Head of caudate nucleus (tissue), 42 donors: ENCODE data around the gene LSM4.

Experiments
- DNase-seq, 42 donors: peaks; one replicate each; pipeline versions ENCODE4 v3.0.0 to v3.0.0-alpha.2; 2020 to 2021; ENCODE audit warnings: mixed read lengths in 7 of 42
- intact Hi-C: fragments of 100-400 bp; cut with DNase I; formaldehyde crosslinking; loops from one replicate; pipeline ENCODE4 v1.15.0; 2022

Gene LSM4

DNA sequence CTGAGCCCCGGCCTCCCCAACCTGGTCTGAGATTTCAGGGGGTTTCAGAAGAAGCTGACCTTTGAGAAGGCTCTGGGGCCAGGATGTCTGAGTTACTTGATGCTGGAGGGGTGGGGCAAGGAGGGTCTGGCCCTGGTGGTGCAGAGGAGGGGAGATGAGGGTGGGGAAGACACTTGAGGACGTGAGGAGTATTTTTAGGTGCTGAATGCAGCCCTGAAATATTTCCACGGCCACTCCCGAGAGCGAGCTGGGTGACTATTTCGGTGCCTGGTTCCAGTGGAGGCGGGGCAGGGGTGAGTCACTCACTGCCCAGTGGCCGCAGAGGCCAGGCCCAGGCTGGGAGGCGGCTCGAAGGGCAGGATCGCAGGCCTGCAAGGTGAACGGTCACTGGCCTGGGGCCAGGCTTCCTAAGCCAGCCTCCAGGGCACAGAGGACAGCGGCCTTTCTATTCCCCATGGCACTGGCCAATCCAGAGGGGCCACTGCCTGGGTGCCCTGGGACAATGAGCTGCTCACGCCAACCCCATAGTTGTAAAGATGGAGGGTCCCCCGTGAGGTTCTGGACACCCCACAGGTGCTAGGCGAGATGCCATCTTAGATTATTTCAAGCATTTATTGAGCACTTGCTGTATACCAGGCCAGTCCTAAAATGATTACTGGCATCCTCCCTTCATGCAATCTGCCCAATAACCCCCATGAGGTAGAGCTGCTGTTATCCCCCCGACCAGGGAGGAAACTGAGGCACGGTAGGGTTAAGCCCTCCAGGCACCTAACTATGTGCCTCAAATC, 21.8 kb downstream of the LSM4 start:
- DNase-seq, result no peak

DNA sequence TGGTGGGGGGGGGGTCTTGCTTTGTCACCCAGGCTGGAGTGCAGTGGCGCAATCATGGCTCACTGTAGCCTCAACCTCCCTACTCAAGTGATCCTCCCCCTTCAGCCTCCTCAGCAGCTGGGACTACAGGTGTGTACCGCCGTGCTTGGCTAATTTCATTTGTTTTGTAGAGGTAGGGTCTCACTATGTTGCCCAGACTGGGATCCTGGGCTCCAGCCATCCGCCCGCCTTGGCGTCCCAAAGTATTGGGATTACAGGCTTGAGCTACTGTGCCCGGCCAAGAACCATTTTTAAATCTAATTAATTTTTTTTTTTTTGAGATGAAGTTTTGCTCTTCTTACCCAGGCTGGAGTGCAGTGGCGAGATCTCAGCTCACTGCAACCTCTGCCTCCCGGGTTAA, 23.2 kb downstream of the LSM4 start:
- DNase-seq, result no peak
- intact Hi-C loops, result no loop called here

More for the DNA sequence above, 21.8 kb downstream of the LSM4 start:
- intact Hi-C loops, result no loop called here

DNA sequence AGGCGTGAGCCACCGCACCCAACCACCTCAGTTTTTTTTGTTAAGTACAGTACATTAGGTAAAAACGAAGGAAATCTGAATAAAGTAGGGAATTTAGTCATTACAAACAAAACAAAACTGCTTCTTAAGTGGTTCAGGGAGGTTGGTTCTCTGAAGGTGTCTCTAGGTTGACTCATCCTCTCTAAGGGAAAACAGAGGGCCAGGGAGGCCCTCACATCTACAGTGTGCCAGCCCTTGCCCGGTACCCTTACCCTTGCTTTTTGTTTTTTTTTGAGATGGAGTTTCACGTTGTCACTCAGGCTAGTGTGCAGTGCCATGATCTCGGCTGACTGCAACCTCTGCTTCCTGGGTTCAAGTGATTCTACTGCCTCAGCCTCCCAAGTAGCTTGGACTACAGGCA, 24.3 kb downstream of the LSM4 start:
- intact Hi-C loops, result no loop called here
- DNase-seq, result no peak

DNA sequence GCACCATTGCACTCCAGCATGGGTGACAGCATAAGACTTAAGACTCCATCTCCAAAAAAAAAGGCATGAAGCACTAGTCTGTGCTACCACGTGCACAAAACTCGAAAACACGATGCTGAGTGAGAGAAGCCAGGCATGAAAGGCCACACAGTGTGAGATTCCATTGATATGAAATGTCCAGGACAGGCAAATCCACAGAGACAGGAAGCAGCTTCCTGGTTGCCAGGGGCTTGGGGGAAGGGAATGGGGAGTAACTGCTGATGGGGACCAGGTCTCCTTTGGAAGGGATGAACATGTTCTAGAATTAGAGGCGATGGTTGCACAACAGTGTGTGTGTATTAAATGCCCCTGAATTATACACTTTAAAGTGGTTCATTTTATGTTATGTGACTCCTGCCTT, 25.6 kb downstream of the LSM4 start:
- intact Hi-C loops, result no loop called here

GRCh38 chr19:18295034-18295451, 27.8 kb downstream of the LSM4 start:
- intact Hi-C loops, result no loop called here

More for the DNA sequence above, 25.6 kb downstream of the LSM4 start:
- no peak for DNase-seq

DNA sequence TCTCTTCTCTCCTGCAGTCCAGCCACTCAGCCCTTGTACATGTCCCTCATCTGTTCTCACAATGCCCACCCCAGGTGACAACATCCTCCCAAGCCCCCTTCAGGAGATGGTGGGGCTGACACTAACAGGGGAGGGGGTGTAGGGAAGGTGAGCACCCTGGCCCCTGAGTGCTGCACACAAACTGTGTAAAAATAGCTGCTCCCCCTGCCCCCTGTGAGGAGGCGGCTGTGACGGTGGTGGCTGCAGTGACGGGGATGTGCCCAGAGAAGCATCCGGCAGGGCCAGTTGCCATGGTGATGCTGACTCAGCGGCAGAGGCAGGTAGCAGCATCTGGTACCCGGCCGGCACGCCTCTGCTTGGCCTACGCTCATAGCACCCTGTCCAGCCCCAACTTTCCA, 28.4 kb downstream of the LSM4 start:
- peak; percentile 68 to 97 (median 87) for DNase-seq

More at GRCh38 chr19:18295034-18295451, 27.8 kb downstream of the LSM4 start:
- DNase-seq, result no peak

DNA sequence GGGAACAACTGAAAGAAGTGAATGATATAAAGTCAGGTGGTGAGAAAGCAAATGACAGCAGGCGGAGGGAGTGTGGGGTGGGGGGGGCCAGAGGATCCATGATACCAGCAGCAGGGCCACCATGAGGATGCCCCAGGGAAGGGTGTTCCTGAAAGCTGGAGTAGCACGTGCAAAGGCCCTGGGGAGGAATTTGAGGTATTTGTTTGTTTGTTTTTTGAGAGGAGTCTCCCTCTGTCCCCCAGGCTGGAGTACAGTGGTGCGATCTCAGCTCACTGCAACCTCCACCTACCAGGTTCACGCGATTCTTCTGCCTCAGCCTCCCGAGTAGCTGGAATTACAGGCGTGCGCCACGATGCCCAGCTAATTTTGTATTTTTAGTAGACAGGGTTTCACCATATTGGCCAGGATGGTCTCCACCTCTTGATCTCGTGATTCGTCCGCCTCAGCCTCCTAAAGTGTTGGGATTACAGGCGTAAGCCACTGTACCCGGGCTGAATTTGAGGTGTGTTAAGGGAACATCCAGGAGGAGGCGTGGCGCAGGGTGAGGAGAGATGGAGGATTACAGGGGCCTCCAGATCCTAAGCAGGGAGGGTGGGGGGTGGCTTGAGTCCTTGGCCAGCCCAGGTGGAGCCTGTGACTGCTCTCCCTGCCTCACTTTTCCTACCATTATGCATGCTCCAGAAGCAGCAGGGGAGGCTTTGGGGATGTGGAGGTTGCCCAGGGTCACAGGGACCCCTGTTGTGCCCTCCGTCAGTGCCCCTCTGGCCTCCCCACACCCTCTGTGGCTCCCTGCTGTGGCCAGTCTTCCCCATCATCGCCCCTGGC, 29.0 kb downstream of the LSM4 start:
- DNase-seq, result peak in 17 of 42 donors; percentile 21 to 68 (median 40)
- intact Hi-C loops, result no loop called here

More for the DNA sequence above, 28.4 kb downstream of the LSM4 start:
- intact Hi-C loops, result no loop called here

DNA sequence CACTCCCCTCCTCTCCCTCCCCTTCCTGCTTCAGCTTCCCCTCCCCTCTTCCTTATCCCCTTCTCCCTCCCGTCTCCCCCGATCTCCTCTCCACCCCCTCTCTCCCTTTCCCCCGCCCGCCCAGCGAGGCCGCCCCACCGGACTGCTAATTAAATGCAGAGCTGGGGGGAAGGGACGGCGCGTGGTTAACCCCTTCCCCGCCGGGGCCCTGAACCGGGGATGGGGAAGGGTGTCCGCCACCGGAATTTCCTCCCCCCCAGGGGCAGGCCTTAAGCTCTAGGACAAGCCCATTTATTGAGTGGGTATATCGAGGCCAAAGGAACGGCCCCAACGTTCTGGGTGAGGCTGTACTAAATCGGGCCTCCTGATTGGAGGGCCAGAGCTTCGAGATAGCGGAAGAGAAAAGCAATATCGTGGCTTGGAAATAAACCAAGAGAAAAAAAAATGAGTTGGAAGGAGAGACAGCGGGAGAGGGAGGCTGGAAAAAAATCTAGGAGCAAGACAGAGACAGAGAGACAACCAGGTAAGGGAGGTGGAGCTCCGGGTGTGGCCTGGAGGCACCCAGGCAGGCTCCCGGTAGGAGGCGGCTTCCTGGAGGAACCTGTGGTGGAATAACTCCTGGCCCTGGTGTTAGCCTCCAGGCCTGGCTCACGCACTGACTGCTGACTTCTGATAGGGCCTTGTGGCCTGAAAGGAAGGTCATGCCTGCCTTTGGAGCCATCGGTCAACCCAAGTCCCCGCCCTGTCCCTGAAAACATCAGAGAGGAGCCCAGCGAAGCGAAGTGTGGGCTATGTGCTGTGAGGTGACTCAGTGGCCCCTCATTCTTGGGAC, 29.9 kb downstream of the LSM4 start:
- intact Hi-C loops, result no loop called here
- peak in 40 of 42 donors; percentile 49 to 86 (median 70) for DNase-seq

- peak in 1 of 42 donors; percentile 45 for DNase-seq
- intact Hi-C loops, result no loop called here
Observed at GRCh38 chr19:18292462-18292809, 30.4 kb downstream of the LSM4 start.

- intact Hi-C loops, result no loop called here
- DNase-seq, result peak; percentile 52 to 89 (median 80)
Observed at GRCh38 chr19:18291590-18292461, 31.1 kb downstream of the LSM4 start.

DNA sequence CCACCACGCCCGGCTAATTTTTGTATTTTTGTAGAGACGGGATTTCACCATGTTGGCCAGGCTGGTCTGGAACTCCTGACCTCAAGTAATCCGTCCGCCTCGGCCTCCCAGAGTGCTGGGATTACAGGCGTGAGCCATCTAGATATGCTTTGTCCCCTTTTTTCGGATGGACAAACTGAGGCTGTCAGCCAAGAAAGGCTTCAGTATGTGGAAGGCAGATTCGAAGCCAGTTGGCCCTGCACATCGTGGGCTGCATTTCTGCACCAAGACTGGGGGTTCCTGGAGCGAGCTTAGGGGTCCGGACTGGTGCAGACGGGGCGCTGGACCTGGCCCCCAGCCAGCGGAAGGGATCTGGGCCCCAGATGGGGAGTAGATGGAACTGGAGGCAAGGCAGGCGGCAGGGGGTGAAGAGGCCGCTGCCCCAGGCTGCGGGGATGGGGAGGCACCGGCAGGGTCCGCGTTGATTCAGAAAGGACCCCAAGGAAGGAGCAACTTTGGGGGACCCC, 31.8 kb downstream of the LSM4 start:
- intact Hi-C loops, result no loop called here
- peak in 1 of 42 donors; percentile 19 for DNase-seq

DNA sequence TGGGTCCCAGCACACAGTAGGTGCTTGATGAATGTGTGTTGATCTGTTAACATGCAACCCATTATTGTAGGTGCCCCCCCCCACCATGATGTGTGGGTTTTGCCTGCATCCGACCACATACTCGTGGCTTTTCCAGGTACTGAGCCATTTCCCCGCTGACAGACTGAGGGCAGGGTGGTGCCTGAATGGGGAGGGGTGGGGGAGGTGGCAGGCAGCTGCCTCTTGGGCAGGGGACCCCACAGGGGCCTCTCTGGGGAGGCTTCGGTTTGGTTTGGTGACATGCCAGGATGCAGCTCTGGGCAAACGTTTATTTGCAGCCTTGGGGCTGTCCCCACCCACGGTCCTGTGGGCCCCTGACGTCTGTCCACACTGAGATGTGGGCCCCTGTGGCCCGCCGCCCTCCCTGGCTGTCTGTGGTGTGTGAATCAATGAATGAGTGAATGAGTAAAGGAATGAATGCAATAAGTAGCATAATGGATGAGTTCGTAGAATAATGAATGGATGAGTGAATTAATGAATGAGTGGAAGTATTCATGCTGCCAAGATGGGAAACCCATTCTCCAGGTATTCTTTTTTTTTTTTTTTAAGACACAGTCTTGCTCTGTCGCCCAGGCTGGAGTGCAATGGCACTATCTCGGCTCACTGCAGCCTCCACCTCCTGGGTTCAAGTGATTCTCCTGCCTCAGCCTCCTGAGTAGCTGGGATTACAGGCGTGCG, 32.4 kb downstream of the LSM4 start:
- intact Hi-C loops, result no loop called here
- DNase-seq, result no peak

- no peak for DNase-seq
- intact Hi-C loops, result no loop called here
Observed at GRCh38 chr19:18289471-18290301, 33.2 kb downstream of the LSM4 start.

DNA sequence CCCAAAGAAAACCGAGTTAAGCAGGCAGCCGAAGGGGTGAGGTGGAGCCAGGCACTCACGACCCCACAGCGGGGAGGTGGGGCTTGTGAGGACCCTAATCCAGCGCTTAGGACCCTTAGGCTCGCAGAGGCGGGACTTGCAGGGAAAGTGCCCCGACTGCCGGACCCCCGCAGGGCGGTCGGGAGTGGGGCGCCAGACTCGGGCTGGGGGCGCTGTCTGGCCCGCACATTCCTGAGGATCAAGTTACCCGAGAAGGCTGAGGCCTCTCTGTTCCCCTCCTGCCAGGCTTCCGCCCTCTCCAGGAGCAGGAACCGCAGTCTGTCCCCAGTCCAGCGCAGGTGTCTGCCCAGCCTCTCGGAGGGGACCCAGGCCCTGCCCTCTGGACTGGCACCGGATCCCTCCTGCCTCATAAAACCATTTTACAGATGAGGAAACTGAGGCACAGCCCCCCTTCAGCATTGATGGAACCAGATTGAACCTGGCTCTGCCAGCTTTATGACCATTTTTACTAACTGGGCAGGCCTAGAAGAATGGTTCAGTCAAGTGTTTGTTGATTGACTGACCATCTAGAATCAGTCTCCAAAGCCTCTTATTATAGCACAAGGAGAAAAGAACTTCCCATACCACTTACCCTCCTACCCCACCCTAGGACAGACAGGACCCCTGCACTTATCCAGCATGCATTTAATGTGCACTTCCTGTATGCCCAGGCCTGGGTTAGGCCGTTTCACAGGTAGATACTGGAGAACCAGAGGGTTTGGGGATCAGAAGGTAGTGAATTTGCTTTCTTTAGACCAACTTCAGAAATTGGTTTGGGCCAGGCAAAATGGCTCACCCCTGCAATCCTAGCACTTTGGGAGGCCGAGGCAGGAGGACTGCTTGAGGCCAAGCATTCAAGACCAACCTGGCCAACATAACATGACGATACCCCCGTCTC, 34.8 kb downstream of the LSM4 start:
- DNase-seq, result no peak
- intact Hi-C loops, result no loop called here

- intact Hi-C loops, result no loop called here
- DNase-seq, result no peak
Observed at GRCh38 chr19:18286973-18287635, 35.8 kb downstream of the LSM4 start.
